Stimulated activated CD4-positive, alpha-beta T cell treated with anti-CD3 and anti-CD28 coated beads, TNF-alpha, amount 100 ng/mL, for 24 hours (primary cell): Measurements from ENCODE around the gene SLC29A3.
"Not testable (repeated sequence)": the region's sequence is repeated elsewhere in the genome, so short reads cannot be mapped to it uniquely, and the experiment has no call there.

Experiments used
- DNase-seq, 3 experiments: peaks; one replicate each; pipeline ENCODE4 v3.0.0-alpha.2; 2020; ENCODE audit warnings: low read depth in 3 of 3

SLC29A3 gene

DNA sequence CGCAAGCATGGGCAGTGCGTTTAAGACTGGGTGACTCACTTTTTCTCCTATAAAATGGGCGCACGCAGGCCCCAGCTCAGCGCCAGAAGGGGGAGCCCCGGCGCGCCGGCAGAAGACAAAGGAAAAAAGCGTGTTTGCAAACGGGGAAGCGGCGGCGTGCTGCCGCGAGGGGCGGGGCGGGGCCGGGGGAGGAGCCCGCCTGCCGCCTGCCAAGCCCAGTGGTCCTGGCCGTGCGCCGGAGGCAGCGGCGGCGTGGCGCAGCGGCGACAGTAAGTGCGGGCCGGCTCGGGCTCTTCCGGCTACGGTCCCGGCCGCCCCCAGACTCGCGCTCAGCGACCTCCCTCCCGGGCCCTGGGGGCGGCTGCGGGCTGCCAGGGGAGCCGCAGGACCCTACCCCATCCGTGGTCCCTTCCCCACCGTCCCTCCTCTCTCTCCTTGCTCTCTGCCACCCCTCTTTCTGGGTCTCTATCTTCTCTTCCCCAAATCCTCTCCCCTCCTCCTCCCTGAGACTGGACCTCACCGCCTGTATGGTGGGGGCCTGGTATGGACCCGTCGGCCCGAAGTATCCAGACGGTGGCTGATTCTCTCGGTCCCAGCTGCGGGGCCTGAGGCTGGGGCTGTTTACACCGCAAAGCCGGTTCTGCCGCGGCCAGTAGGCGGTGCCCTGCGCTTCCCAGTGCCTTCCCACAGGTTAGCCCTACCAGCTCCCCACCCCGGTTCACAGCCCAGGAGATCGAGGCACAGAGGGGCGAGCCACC, at the start of gene SLC29A3:
Gene SLC29A3 (plus strand): TSS at position 218 of the 758 bp plus-strand sequence. CDS start 51 bp downstream, at position 269.
- peak; percentile 76 to 85 (median 76) for DNase-seq

DNA sequence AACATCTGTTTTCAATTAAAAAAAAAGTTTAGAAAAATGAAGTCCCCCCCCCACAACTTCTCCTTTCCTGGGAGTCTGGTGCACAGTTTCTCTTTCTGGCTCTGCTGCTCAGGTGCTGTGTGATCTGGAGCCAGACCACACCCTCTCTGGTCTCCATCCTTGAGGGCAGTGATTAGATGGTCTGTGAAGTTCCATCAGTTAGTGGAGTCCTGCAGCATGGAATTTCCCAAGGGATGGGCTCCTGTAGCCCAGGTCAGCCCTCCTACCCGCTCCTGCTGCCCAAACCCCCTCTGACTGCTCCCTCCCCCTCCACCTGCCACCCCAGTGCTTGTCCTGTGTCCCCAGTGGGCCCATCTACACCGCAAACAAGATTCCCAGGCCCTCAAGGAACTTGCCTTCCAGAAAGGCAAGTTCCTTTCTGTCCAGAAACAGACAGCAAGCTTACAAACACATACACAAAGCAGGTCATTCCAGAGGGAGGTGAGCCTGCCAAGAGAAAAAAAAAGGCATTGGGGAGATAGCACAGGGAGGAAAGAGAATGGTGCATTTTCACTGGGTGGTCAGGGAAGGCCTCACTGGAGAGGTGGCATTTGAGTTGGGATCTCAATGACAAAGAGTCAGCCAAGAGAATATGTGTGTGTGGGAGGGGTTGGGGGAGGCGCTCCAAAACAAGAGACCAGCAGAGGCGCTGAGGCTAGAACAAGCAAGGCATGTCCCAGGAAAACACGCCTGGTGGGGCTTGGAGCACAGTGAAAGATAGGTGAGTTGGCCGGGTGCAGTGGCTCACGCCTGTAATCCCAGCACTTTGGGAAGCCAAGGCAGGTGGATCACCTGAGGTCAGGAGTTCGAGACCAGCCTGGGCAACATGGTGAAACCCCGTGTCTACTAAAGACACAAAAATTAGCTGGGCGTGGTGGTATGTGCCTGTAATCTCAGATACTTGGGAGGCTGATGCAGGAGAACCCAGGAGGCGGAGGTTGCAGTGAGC, 49.5 kb upstream of the SLC29A3 start:
- DNase-seq = no peak

- peak in 1 of 3 experiments; percentile 19 for DNase-seq
These were observed 48.5 kb upstream of the SLC29A3 start for GRCh38 chr10:71270301-71271220.

- DNase-seq = no peak
These were observed 47.4 kb upstream of the SLC29A3 start for GRCh38 chr10:71271662-71272055.

DNA sequence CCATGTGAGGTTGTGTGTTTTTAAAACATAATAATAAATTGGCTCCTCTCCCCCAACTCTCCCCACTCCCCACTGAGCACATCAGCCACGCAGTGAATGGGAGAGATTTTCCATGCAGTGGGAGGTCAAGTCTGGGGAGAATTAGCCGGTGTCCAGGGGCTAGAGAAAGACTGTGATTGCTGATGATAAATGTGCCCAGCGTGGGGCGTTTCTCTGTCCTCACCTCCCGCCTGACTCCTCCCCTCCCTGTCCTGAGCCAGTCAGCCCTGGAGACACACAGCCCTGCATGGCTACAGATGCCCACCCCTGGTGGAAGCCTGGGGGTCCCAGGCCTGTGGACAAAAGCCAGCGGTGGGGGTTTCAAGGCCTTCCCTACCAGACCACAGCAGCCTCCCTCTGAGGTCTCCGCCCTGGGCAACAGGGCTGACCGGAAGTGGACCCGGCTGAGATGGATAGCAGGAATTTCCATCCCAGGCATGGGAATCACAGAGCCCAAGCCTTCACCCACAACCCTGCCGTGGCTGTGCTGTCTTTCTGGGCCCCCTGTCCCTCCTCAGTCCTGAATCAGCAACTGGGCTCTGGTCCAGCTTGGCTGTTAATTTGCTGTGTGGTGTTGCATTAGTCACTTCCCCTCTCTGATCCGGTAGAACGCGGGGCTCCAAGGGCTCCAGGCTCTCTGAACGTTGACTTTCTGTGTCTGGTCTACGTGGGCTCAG, 46.8 kb upstream of the SLC29A3 start:
- no peak for DNase-seq

GRCh38 chr10:71272974-71273373, 46.1 kb upstream of the SLC29A3 start:
- not testable (repeated sequence) for DNase-seq

DNA sequence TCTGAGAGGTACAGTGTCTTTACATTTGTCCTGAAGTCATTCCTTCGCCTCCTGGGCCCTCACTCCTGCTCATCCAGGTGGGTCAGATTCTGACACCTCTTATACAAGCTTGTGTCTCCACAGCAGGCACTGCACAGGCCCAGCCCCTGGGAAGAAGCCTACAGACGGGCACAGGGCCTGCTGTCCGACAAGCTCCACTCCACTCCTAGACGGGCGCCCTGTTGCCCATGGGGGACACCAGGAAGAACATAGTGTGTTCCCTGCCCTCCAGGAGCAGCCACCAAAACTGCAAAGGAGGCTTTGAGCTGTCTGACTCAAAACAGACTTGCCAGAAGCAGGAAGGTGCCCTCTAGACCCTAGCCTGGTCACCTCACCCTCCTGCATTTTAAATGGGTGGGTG, 45.6 kb upstream of the SLC29A3 start:
- no peak for DNase-seq

- DNase-seq = no peak
These were observed 43.9 kb upstream of the SLC29A3 start for GRCh38 chr10:71274901-71275796.

DNA sequence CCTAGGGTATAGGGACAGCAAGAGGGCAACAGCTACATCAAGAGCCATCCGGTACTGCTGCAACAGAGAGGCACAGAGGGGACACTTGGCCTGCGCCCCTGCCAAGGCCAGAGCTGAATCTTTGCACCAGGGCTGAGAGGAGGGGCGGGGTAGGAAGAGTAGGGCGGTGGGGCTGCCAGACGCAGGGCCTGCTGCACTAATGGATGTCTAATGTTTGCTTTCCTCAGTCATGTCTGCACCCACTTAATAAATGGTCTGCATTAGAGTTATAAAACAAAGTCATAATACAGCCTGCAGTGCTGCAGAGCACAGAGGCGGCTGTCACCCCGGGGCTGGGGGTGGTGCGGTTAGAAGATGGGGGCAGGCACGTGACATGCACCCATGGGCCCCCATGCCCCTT, 42.2 kb upstream of the SLC29A3 start:
- no peak for DNase-seq

DNA sequence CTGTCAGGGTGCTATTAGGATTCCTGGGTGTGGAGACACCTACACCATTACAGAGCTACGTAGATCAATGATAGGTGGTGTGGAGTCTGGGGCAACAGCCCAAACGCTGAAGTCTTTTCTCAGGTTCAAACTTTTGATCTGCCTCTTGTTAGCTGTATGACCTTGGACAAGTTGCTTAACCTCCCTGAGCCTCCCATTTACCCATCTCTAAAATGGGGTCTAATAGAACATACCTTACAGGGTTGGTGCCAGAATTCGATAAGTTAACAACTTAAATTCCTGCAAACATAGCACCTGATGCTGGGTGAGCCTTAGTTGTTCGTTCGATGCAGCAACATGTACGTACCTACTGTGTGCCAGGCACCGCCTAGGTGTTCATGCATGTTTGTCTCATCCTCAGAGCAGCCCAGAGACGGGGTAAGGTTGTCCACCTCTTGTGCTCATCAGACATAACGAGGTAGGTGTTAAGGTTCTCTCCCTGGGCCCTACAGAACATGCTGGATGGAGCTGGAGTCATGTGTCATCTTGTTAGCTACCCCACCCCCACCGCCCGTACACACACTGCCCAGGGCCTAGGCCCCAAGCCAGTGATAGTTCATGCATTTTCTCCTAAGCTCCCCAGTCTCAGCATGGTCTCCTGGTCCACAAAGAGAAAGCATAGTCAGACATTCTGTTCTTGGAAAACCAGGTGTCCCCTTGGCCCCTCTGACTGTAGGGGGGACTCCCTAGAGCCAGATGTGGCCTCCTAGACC, 41.0 kb upstream of the SLC29A3 start:
- DNase-seq = no peak

DNA sequence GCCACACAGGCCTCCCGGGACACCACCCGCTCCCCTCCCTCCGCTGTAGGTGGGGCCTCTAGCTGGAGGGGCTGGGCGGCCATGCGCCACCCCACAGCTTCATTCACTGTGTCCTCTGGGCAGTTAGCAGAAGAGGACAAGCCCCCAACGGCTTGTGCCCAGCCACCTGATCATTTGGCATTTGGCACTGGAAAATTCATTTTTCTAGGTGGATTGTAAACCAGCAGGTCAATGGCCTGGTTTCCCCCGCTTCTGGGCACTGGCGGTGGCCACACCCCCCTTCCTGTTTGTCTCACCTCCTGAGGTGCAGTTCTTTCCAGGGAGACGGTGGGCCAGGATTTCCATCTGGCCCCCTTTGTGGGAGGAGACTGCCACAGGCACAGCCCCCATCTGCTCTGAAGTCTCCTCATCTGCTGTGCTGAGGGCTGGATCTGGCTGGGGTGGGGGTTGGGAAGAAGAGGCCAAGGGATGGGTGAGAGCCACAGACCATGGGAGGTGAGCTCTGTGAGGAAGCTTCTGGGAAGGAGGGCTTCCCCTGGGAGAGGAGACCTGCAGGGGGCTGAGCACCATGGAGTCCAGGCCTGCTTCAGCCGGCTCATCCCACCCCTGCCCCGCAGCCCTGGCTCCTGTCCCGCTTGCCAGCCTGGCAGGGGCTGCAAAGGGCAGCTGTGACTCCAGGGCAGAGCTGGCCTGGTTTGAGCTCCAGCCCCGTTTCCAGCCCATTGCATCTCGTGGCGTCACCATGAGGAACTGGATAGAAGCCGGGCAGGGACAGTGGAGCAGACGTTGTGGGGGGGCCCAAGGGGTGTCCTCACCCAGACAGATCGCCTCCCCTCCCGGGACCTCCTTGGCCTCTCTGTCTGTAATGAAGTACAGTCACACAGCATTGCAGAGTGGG, 40.1 kb upstream of the SLC29A3 start:
- DNase-seq = no peak

DNA sequence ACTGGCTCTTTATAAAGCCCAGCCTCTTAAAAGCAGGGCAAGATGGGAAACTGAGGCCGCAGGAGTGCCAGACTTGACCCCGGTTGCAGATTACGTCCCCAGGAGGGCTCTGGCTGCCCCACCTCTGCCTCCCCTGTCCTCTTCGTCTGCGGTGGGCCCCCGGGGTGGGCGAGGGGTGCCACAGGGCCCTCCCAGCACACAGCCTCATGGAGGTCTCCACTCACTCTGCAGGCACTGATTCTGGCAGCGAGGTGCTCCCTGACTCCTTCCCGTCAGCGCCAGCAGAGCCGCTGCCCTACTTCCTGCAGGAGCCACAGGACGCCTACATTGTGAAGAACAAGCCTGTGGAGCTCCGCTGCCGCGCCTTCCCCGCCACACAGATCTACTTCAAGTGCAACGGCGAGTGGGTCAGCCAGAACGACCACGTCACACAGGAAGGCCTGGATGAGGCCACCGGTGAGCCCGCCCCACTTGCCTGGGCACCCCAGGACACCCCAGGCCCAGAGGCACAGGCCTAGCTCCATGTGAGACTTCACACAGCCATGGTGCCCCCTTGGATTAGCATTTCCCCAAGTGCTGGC, 39.4 kb upstream of the SLC29A3 start:
- DNase-seq = no peak

GRCh38 chr10:71280216-71280615, 38.8 kb upstream of the SLC29A3 start:
- DNase-seq = no peak

DNA sequence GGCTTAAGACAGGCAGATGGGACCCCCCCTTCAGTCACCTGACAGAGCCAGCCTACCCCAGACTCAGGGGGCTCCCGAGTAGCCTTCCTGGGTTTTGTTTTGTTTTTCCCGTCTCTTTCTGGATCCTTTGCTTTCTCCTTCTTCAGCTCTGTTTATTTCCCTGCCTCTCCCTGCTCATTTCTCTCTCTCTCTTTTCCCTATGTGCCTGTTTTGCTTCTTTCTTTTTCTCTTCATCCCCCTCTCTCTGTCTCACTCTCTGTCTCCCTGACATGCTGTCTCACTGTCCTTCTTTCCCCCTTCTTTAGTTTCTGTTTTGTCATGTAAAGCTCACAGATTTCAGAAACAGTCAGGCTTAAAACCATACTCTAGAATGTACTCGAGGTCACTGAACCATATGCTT, 38.2 kb upstream of the SLC29A3 start:
- no peak for DNase-seq

DNA sequence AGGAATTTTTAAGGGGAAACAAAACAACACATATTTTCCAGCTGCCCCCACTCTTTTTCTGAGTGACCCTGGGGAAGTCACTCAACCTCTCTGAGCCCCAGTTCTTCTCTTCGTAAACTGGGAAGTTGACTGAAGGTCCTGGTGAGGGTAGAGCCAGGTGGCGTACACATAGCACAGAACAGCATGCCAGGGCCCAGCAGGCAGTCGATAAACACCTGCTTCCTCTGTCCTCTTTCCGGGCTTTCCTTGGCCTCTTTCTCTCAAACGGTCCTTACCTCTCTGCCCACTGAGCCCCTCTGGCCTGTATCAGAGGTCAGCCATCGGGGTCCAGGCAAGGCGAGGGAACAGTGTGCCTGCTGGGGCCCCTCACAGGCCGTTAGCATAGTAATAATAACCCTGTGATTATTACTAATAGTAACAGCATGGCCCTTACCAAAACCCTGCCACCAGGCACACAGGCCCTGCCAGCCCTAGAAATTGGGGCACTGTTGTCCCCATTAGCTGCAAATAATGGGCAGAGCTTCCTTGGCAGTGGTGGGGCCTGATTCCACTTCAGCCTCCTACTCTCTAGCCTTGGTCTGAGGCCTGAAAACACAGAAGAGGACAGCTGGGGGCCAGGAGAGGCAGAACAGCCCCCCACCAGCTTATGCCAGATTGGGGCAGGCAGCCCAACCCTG, 37.3 kb upstream of the SLC29A3 start:
- DNase-seq = no peak

GRCh38 chr10:71282323-71282680, 36.8 kb upstream of the SLC29A3 start:
- DNase-seq = no peak

DNA sequence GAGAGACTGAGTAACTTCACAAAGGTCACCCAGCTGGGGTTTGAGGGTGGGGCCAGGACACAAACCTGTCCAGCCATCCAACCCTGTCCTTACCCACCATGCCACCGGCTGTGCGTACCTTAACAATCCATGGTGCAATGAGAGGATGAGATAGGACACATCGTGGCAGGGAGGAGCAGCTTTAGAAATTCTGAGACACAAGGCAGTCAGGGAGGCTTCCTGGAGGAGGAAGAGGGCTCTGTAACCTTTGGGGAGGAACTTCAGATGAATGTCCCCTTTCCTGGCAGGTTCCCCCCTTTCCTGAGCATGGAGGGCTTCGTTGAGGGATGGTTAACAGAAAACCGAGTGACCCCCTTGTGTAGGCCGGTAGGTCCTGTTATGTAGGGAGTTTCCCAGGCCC, 35.6 kb upstream of the SLC29A3 start:
- DNase-seq = no peak
